AG10803 (cell line): ENCODE measurements around the gene HOXA1.
A peak's percentile ranks its signal among the peaks of the same experiment; 100 is the strongest.

Source experiments
- DNase-seq: peaks from one replicate; pipeline ENCODE4 v3.0.0; 2010; ENCODE audit warnings: low read depth
- H3K4me3 ChIP-seq: 2 replicates; pipeline ENCODE4 v1.5.1; 2011; ENCODE audit warnings: mild to moderate bottlenecking, low read length, control low read depth
- CTCF ChIP-seq: conservative IDR thresholded peaks from 2 replicates; pipeline ENCODE4 v1.5.1; 2011; ENCODE audit warnings: mild to moderate bottlenecking, low read length, control low read depth, inconsistent platforms

Gene HOXA1

GRCh38 chr7:27078616-27079233 is 17.1 kb downstream of the HOXA1 start:
- no peak for TF ChIP-seq CTCF
- no peak for DNase-seq
- H3K4me3 ChIP-seq, result no peak overlapping the region

GRCh38 chr7:27073076-27073475 is 22.7 kb downstream of the HOXA1 start:
- DNase-seq, result no peak
- no peak overlapping the region for H3K4me3 ChIP-seq
- TF ChIP-seq CTCF, result no peak

- DNase-seq, result no peak
- TF ChIP-seq CTCF, result no peak
- no peak overlapping the region for H3K4me3 ChIP-seq
Measured at GRCh38 chr7:27071622-27072390, 24.0 kb downstream of the HOXA1 start.

GRCh38 chr7:27068259-27068658 is 27.5 kb downstream of the HOXA1 start:
- no peak for TF ChIP-seq CTCF
- no peak for DNase-seq
- no peak overlapping the region for H3K4me3 ChIP-seq

- no peak overlapping the region for H3K4me3 ChIP-seq
- peak; percentile 67 for DNase-seq
- no peak for TF ChIP-seq CTCF
Measured at GRCh38 chr7:27066148-27066547, 29.7 kb downstream of the HOXA1 start.

GRCh38 chr7:27065709-27066108 is 30.1 kb downstream of the HOXA1 start:
- no peak overlapping the region for H3K4me3 ChIP-seq
- DNase-seq, result no peak
- TF ChIP-seq CTCF, result no peak

- no peak overlapping the region for H3K4me3 ChIP-seq
- DNase-seq, result peak; percentile 58
- TF ChIP-seq CTCF, result no peak
Measured at GRCh38 chr7:27064661-27065060, 31.1 kb downstream of the HOXA1 start.
